HG03460 (cell line): ENCODE measurements around the gene SLC37A1.
"Not testable (repeated sequence)": the region's sequence is repeated elsewhere in the genome, so short reads cannot be mapped to it uniquely, and the experiment has no call there.

ENCODE experiments used
- ATAC-seq: cut with Tn5 transposase; IDR thresholded peaks from one replicate; pipeline ENCODE4 v1.9.1; 2021; ENCODE audit not compliant: unreplicated experiment

The SLC37A1 gene

GRCh38 chr21:42513151-42513984, at the start of gene SLC37A1:
Gene SLC37A1, plus strand, starts transcription at chr21:42513852. Its CDS starts 4,603 bp downstream, at chr21:42518455.
- ATAC-seq = peak; percentile 50

DNA sequence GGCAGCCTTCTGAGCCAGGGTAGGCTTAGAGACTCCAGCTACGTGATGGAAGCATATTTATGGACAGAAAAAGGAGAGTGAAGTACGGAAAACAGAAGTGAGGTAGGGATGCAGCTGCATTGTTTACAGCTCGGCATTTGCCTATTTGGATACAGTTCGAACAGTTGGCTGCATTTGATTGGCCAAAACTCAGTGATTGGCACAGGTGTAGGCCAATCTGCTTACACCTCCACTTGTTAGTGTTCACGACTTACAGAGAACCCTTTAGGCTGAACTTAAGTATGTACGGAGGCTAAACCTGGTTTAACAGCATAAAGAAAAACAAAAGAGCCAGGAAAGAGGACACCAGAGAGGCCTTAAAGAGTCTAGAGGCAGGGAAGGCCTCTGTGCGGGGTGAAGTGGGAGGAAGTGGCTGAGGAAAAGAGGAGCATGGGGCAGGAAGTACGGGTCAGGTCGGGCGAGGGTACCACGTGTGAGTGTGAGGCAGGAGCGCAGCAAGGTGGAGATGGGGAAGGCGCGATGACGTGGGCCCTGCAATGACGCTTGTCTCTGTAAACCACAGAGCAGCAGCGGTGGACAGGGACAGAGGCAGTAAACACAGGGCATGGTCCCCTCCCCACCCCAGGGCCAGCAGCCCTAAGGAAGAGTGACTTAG, 49.7 kb upstream of the SLC37A1 start:
- ATAC-seq = no peak

DNA sequence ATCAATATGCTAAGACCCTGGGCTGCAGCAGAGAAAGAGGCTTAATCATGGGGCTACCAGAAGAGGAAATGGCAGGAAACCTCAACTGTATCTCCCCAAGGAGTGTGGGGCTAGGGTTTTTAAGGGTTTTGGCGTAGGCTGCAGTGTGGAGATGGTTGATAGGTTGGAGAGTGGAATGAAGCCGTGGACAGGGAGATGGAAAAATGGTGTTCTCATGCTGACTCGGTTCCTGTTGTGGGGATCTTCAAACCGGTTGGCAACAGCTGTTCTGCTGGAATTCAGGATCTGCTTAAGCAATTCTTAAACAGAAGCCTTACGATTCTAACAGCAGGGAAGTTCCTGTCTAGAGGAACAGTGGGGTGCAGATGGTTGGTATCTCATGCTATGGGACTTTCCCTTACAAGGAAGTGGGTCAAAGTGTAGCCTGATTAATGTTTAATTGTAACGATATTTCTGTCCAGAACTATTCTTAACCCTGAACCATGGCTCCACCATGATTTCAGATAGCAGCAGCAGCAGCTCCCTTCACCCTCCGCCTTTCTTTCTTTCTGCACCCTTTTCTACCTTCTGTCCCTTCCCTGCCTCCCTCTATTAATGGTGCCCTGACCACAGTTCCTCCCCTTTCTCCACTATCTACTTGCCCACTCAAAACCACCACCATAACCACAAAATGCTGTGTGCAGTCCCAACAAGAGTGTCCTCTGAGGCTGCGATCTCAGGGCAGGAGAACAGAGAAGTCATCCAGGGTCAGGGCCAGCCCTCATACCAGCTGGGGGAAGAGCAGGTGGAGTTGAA, 48.4 kb upstream of the SLC37A1 start:
- peak; percentile 31 for ATAC-seq

- ATAC-seq = no peak
Observed at GRCh38 chr21:42465803-42466127, 47.9 kb upstream of the SLC37A1 start.

- no peak for ATAC-seq
Observed at GRCh38 chr21:42466700-42467099, 47.0 kb upstream of the SLC37A1 start.

DNA sequence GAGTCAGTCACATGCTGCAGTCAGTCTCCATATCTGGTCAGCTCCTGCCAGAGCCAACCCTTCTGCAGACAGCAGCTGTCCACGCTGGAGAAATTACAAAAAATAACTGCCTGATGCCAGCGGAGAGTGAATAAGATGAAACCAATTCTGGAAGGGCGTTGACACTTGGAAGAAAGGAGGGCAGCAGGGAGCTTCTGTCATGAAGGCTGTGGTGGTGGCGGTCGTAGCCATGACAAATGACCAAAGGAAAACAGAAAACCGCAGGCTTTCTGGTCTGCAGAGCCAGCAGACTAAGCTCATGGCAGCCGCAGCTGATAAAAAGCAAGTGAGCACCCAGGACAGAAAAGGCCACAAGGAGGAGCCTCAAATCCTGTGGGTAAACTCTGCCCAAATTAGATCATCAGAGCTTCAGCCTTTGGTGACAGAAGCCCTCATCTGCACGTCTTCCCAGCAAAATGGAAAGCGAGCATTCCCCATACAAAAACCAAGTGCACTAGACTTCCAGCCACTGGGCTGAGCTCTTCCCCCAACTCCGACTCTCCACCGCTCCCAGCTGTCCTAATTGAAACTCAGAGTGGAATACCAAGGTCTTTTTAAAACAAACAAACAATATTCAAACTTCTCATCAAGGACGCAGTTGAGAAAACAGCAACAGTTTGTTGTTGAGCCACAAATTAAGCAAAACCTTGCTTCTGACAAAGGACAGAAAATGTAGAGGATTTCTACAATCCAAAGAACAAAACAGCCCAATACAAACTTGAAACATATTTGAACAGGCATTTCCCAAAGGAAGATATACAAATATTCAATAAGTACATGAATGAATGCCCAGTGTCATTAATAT, 46.3 kb upstream of the SLC37A1 start:
- no peak for ATAC-seq

DNA sequence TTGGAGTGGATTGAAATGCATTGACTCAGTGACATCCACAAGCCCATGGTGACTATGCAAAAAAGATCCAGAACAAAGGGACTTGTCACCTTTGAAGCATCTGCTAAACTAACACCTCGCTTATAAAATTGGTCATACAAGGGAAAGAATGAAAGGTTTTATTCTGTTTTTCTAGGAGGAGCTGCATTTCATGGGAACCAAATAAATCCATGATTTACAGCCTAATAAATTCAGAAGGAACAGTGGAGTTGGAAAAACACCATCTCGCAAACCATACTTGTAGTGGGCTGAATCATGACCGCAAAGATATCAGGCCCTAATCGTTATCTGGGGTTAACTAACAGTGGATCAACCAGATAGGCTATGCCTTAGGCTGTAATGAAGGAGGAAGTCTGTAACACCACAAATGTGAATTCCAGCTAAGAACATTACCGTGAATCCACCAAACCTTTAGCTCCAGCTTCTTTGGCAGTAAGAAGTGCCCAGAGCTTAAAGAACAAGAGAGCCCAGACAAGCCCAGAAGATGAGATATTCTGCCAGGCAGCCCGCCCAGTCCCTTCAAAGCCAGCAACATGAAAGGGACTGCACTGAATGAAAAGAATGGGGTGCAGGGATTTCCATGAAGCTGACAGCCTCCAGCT, 45.0 kb upstream of the SLC37A1 start:
- ATAC-seq = no peak

DNA sequence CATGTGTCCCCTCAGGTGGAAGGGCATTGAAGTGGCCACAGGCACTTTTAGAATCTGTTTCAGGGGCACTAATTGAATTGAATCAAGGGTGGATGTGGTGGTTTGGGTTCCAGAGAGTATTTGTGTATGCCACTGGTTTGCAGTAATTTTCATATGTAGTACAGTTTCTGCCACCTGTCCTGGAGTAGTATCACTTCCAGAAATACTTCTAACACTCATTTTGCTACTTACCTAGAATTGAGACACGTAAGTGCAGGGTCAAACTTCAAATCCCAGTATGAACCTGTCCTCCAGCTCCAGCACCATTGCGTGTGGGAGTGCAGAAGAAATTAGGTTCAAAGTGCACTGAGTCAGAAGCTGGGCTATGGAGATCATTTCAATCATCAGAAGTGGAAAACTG, 44.4 kb upstream of the SLC37A1 start:
- ATAC-seq = no peak

- not testable (repeated sequence) for ATAC-seq
Observed at GRCh38 chr21:42469726-42470125, 43.9 kb upstream of the SLC37A1 start.

DNA sequence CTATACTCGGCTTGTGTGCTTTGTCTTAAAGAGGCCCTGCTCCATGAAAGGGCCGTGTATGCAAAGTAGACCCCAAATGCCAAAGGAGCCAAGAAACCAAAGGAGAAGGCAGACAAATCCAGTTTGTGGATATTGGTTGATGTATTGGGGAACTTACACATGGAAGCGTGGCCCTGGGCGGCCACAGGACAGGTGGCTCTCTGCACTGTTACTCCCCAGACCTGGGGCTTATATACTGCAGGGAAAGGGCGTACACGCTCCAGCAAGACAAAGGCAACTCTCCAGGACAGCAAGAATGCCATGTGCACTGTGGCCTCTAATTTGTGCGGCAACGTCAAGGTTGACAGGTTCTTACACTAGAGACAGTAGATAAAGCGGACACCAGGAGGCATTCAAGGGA, 42.4 kb upstream of the SLC37A1 start:
- ATAC-seq = no peak

DNA sequence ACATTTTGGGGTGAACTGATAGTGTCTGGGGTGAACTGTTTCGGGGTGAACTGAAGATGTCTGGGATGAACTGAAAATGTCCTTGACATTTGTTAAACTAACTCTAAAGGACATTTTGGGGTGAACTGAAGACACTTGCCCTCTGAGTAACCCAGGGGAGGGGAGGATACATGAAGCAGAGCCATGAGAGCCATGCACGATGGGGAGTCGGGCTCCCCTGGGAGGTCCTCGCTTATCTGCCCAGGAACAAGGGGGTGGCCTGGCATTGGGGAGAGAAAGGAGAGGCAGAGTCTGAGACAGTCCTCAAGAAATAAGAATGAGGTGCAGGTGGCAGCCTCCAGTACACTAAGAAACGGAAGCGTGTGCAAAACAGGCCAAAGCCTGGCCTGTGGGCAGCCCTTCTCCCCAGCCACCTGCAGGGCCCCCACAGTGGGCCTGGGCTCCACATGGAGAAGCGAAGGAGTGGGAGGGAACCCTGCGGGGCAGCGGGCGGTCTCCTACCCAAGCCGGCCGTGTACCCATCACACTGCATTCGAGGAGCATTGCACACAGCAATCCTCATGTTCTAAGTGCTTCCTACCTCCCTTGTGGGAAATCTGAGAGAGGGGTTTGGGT, 41.8 kb upstream of the SLC37A1 start:
- ATAC-seq = no peak

GRCh38 chr21:42472521-42472920, 41.1 kb upstream of the SLC37A1 start:
- ATAC-seq = no peak

DNA sequence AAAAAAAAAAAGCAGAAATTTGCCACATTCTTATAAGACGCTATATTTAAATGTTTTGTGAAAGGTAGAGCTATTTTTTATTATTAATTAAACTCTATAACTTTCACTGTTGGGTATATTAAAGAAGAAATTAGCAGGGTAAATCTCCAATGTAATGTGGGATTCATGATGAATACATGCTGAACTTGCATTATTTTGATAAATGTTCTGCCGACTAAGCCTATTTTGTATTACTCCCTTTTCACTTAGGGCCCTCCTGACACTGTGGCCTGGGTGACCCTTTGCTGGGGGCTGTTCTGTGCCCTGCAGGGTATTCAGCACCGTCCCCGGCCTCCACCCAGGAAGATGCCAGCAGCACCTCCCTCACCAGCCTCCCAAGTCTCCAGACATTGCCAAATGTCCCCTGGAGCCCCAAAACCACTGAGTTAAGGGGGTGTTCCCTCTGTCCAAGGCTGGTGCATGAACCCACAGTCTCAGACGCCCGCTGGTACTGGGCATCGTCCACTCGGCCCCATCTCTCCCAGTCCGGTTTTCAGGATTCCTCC, 40.1 kb upstream of the SLC37A1 start:
- no peak for ATAC-seq

- peak; percentile 43 for ATAC-seq
Observed at GRCh38 chr21:42474043-42474831, 39.4 kb upstream of the SLC37A1 start.

- no peak for ATAC-seq
Observed at GRCh38 chr21:42475036-42475435, 38.6 kb upstream of the SLC37A1 start.

- no peak for ATAC-seq
Observed at GRCh38 chr21:42475526-42476387, 37.9 kb upstream of the SLC37A1 start.

- no peak for ATAC-seq
Observed at GRCh38 chr21:42476388-42477331, 37.0 kb upstream of the SLC37A1 start.
